ENCODE measurements around the gene SIX1.

GRCh38 chr14:60681271-60681670, 32.0 kb upstream of the SIX1 start:
- TF ChIP-seq CTCF (IDR thresholded peaks at IDR 0.05) (no peak), ZNF532 (CRISPR knock-in tag; IDR thresholded peaks at IDR 0.05; ENCODE audit: borderline replicate concordance) (no peak), ZNF263 (CRISPR knock-in tag; IDR thresholded peaks at IDR 0.05; ENCODE audit: low read depth) (no peak), USF1 (CRISPR knock-in tag; IDR thresholded peaks at IDR 0.05) (no peak), HMGXB4 (CRISPR knock-in tag; IDR thresholded peaks at IDR 0.05) (no peak), ATF2 (CRISPR knock-in tag; IDR thresholded peaks at IDR 0.05; ENCODE audit: borderline replicate concordance, low read depth) (no peak), ATF3 (CRISPR knock-in tag; conservative IDR thresholded peaks at IDR 0.05) (no peak), NFE2L1 (CRISPR knock-in tag; IDR thresholded peaks at IDR 0.05) (no peak), ZNF121 (CRISPR knock-in tag; IDR thresholded peaks at IDR 0.05) (no peak), MXD4 (CRISPR knock-in tag; IDR thresholded peaks at IDR 0.05; ENCODE audit: borderline replicate concordance) (no peak), JUN (CRISPR knock-in tag; IDR thresholded peaks at IDR 0.05) (no peak), CREM (CRISPR knock-in tag; IDR thresholded peaks at IDR 0.05) (no peak), ARID4B (CRISPR knock-in tag; IDR thresholded peaks at IDR 0.05; ENCODE audit: borderline replicate concordance) (no peak), AFF4 (CRISPR knock-in tag; IDR thresholded peaks at IDR 0.05; ENCODE audit: borderline replicate concordance) (no peak)

All from WTC11 (cell line).